Fibroblast of upper back skin (primary cell): ENCODE data around the gene CDK13.

Source experiments
- DNase-seq: peaks from one replicate; pipeline ENCODE4 v3.0.0-alpha.2; 2013

The CDK13 gene

GRCh38 chr7:39950473-39951225, 593 bp downstream of the CDK13 start:
- peak; percentile 25 for DNase-seq

GRCh38 chr7:39951226-39952194, 1.5 kb downstream of the CDK13 start:
- peak; percentile 47 for DNase-seq

GRCh38 chr7:39952374-39952773, 2.3 kb downstream of the CDK13 start:
- DNase-seq = peak; percentile 60

GRCh38 chr7:39952803-39953202, 2.7 kb downstream of the CDK13 start:
- no peak for DNase-seq

GRCh38 chr7:39954694-39955093, 4.6 kb downstream of the CDK13 start:
- no peak for DNase-seq

GRCh38 chr7:39958038-39958437, 8.0 kb downstream of the CDK13 start:
- no peak for DNase-seq

- DNase-seq = no peak
These were observed 17.5 kb downstream of the CDK13 start for GRCh38 chr7:39967406-39968161.

- peak; percentile 10 for DNase-seq
These were observed 19.4 kb downstream of the CDK13 start for GRCh38 chr7:39969431-39969830.

GRCh38 chr7:39971924-39972323, 21.9 kb downstream of the CDK13 start:
- DNase-seq = no peak

GRCh38 chr7:39973801-39974200, 23.7 kb downstream of the CDK13 start:
- no peak for DNase-seq

- DNase-seq = no peak
These were observed 28.3 kb downstream of the CDK13 start for GRCh38 chr7:39978230-39978934.

- DNase-seq = peak; percentile 2
These were observed 29.5 kb downstream of the CDK13 start for GRCh38 chr7:39979406-39980073.

GRCh38 chr7:39985398-39985918, 35.4 kb downstream of the CDK13 start:
- no peak for DNase-seq

- no peak for DNase-seq
These were observed 37.7 kb downstream of the CDK13 start for GRCh38 chr7:39987641-39988347.

- DNase-seq = peak; percentile 30
These were observed 50.8 kb downstream of the CDK13 start for GRCh38 chr7:40000734-40001315.

- DNase-seq = no peak
These were observed 51.6 kb downstream of the CDK13 start for GRCh38 chr7:40001649-40002048.

- DNase-seq = no peak
These were observed 53.5 kb downstream of the CDK13 start for GRCh38 chr7:40003597-40003996.

GRCh38 chr7:40008223-40008815, 58.3 kb downstream of the CDK13 start:
- peak; percentile 70 for DNase-seq

- DNase-seq = no peak
These were observed 59.2 kb downstream of the CDK13 start for GRCh38 chr7:40009301-40009700.

- no peak for DNase-seq
These were observed 64.3 kb downstream of the CDK13 start for GRCh38 chr7:40014376-40014775.
